ENCODE data around the gene ACSF3. TPM values are rescaled to one million over a fixed set of nuclear protein-coding genes. Genes with fewer than 3 reads are reported as not detected.
"Not testable (repeated sequence)": the region's sequence is repeated elsewhere in the genome, so short reads cannot be mapped to it uniquely, and the experiment has no call there.

ACSF3 gene
- total and polyA plus RNA-seq, 4 experiments from 2014 or later = 30.4 to 71.2 (median 50.0) TPM

DNA sequence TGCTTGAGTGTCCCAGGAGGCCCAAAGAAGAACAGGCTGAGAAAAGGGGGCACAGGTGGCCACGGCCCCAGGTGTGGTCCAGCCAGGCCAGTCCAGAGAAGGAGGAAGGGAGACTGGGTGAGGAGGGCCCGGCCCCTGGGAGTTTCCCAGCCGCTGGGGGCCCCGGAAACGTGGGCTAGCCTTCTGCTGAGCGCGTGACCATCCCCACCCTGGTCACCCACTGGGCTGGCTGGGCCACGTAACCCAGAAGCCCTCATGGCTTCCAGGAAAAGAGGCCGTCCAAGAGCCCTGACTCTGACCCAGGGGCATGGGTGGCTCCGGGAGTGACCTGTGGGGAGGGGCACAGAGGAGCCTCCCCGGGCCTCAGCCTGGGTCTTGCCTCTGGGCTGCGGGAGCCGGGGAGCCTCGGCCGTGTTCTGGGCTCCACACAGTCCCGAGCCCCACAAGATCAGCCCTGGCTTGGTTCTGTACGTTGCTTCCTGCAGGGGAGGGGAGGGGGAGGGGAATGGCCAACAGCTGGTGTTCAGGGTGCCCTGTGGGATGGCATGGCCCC is 29.8 kb upstream of the ACSF3 start:
- ChIA-PET POLR2A (ENCODE audit: partially characterized antibody) (no interaction called here), CTCF (ENCODE audit: partially characterized antibody) (no interaction called here)
- H3K9me3 Mint-ChIP-seq = peaks cover 0 to 1% (median 0%) of the 10 kb centered on the region in 8 donors
- H3K4me3 Mint-ChIP-seq = no peak overlapping the region
- H3K4me1 Mint-ChIP-seq = peaks cover 0 to 4% (median 1%) of the 10 kb centered on the region in 4 donors
- H3K36me3 Mint-ChIP-seq = no peaks in the 10 kb centered on the region
- H3K36me3 ChIP-seq (ENCODE audit: insufficient read depth, low read length) = no peaks in the 10 kb centered on the region
- H3K27me3 ChIP-seq (ENCODE audit: insufficient read depth, low read length) = no peaks in the 10 kb centered on the region
- no peak overlapping the region for H3K27ac Mint-ChIP-seq
- H3K9me3 ChIP-seq (ENCODE audit: control insufficient read depth in 1 of 2, low read length in 2 of 2) = no peaks in the 10 kb centered on the region
- H3K27me3 Mint-ChIP-seq = no peaks in the 10 kb centered on the region
- DNase-seq = no peak
- H3K4me1 ChIP-seq (ENCODE audit: insufficient read depth, low read length) = no peaks in the 10 kb centered on the region
- intact Hi-C loops (cut with micrococcal nuclease) = no loop called here
- H3K4me3 ChIP-seq (ENCODE audit: low read length in 2 of 2) = no peak overlapping the region
- no peak overlapping the region for H3K27ac ChIP-seq (ENCODE audit: low read depth, low read length)

DNA sequence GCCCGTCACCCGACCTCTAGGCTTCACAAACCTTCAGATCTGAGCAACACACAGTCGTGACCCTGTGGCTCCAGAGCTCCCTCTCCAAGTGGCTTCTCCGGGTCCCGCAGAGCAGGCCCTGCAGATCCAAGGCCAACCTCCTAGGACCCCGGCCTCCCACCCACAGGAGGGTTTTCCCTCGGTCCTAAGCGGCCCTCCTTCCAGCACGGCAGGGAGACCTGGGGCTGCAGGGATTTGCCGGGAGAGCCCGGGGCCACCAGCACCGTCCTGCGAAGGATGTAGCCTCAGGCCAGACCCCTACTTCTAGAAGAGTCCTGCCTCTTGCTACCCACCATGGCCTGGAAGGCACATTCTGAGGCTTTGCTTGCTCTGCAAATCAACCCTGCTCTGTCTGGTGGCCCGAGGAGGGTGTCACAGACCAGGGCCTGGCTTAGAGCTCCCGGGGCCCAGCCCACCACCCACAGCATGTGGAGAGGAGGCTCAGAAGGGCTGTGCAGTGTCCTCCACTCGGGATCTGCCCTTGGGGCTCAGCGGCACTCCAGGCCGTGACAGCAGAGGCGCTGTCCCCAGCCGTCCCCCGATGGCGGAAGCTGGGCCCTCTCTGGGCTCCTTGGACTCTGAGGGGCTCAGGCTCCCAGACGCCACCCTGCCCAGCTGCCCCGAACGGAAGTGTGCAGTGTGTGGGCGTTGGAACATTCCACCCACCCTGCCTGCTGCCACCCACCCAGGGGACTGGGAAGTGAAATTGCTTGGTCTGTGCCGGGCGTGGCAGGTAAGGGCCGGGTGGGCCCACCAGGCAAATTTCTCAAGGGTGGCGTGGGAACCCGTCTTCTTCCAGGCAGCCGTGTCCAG is 28.8 kb upstream of the ACSF3 start:
- ChIA-PET POLR2A (ENCODE audit: partially characterized antibody) (no interaction called here), CTCF (ENCODE audit: partially characterized antibody) (no interaction called here)
- intact Hi-C loops (cut with micrococcal nuclease) = no loop called here
- H3K4me3 Mint-ChIP-seq = no peak overlapping the region
- Histone ChIP-seq H3K4me1 (ENCODE audit: insufficient read depth, low read length) (no peaks in the 10 kb centered on the region), H3K27me3 (ENCODE audit: insufficient read depth, low read length) (no peaks in the 10 kb centered on the region), H3K27ac (ENCODE audit: low read depth, low read length) (no peak overlapping the region), H3K9me3 (ENCODE audit: control insufficient read depth in 1 of 2, low read length in 2 of 2) (no peaks in the 10 kb centered on the region), H3K36me3 (ENCODE audit: insufficient read depth, low read length) (no peaks in the 10 kb centered on the region), H3K4me3 (ENCODE audit: low read length in 2 of 2) (no peak overlapping the region)
- H3K36me3 Mint-ChIP-seq = no peaks in the 10 kb centered on the region
- no peaks in the 10 kb centered on the region for H3K9me3 Mint-ChIP-seq
- peaks cover 0 to 4% (median 1%) of the 10 kb centered on the region in 4 donors for H3K4me1 Mint-ChIP-seq
- no peaks in the 10 kb centered on the region for H3K27me3 Mint-ChIP-seq
- peak overlapping the region in 2 of 7 donors; percentile 10 to 18 for H3K27ac Mint-ChIP-seq
- DNase-seq = peak in 1 of 5 donors; percentile 15

DNA sequence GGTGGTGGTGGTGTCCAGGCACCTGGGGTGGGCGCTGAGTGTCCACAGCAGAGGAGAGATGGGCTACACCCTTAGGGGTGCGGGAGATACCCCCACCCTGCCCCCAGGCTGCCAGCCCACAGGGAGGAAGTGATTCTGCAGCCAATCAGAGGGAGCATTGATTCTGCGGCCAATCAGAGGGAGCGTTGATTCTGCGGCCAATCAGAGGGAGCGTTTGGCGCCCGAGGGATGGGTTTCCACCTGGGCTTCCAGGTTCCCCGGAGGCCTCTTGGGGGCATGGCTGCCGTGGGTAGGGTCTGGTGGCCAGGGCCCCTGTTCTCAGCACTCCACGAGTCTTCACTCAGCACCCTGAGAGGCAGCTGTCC is 28.2 kb upstream of the ACSF3 start:
- no peaks in the 10 kb centered on the region for H3K27me3 Mint-ChIP-seq

DNA sequence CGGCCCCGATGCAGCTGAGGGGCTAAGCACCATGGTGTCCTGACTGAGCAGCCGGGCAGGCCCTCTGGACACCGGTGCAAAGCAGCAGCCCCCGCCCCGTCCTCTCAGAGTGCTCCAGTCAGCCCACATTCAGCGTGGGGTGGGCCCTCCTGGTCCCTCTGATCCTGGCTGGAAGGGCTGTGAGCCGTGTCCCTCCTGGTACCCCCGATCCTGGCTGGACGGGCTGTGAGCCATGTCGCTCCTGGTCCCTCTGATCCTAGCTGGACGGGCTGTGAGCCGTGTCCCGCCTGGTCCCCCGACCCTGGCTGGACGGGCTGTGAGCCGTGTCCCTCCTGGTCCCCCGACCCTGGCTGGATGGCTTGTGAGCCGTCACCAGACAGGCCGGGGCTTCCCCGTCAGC is 26.9 kb upstream of the ACSF3 start:
- intact Hi-C loops (cut with micrococcal nuclease) = no loop called here
- H3K27me3 Mint-ChIP-seq = no peaks in the 10 kb centered on the region
- ChIA-PET CTCF (ENCODE audit: partially characterized antibody) (no interaction called here), POLR2A (ENCODE audit: partially characterized antibody) (no interaction called here)
- no peak overlapping the region for H3K27ac Mint-ChIP-seq
- Histone ChIP-seq H3K36me3 (ENCODE audit: insufficient read depth, low read length) (no peaks in the 10 kb centered on the region), H3K9me3 (ENCODE audit: control insufficient read depth in 1 of 2, low read length in 2 of 2) (no peaks in the 10 kb centered on the region), H3K27ac (ENCODE audit: low read depth, low read length) (no peak overlapping the region), H3K27me3 (ENCODE audit: insufficient read depth, low read length) (no peaks in the 10 kb centered on the region), H3K4me3 (ENCODE audit: low read length in 2 of 2) (no peak overlapping the region), H3K4me1 (ENCODE audit: insufficient read depth, low read length) (no peaks in the 10 kb centered on the region)
- no peaks in the 10 kb centered on the region for H3K9me3 Mint-ChIP-seq
- peaks cover 0 to 2% (median 0%) of the 10 kb centered on the region in 4 donors for H3K4me1 Mint-ChIP-seq
- H3K36me3 Mint-ChIP-seq = no peaks in the 10 kb centered on the region
- no peak overlapping the region for H3K4me3 Mint-ChIP-seq
- DNase-seq = no peak

More for the DNA sequence above, 28.2 kb upstream of the ACSF3 start:
- Mint-ChIP-seq H3K27ac (peak overlapping the region in 1 of 7 donors; percentile 10), H3K9me3 (no peaks in the 10 kb centered on the region), H3K4me1 (peaks cover 0 to 3% (median 1%) of the 10 kb centered on the region in 4 donors), H3K36me3 (no peaks in the 10 kb centered on the region), H3K4me3 (no peak overlapping the region)
- Histone ChIP-seq H3K4me3 (ENCODE audit: low read length in 2 of 2) (no peak overlapping the region), H3K36me3 (ENCODE audit: insufficient read depth, low read length) (no peaks in the 10 kb centered on the region), H3K27me3 (ENCODE audit: insufficient read depth, low read length) (no peaks in the 10 kb centered on the region), H3K27ac (ENCODE audit: low read depth, low read length) (no peak overlapping the region), H3K4me1 (ENCODE audit: insufficient read depth, low read length) (no peaks in the 10 kb centered on the region), H3K9me3 (ENCODE audit: control insufficient read depth in 1 of 2, low read length in 2 of 2) (no peaks in the 10 kb centered on the region)
- intact Hi-C loops (cut with micrococcal nuclease) = no loop called here
- DNase-seq = no peak
- ChIA-PET CTCF (ENCODE audit: partially characterized antibody) (no interaction called here), POLR2A (ENCODE audit: partially characterized antibody) (no interaction called here)

DNA sequence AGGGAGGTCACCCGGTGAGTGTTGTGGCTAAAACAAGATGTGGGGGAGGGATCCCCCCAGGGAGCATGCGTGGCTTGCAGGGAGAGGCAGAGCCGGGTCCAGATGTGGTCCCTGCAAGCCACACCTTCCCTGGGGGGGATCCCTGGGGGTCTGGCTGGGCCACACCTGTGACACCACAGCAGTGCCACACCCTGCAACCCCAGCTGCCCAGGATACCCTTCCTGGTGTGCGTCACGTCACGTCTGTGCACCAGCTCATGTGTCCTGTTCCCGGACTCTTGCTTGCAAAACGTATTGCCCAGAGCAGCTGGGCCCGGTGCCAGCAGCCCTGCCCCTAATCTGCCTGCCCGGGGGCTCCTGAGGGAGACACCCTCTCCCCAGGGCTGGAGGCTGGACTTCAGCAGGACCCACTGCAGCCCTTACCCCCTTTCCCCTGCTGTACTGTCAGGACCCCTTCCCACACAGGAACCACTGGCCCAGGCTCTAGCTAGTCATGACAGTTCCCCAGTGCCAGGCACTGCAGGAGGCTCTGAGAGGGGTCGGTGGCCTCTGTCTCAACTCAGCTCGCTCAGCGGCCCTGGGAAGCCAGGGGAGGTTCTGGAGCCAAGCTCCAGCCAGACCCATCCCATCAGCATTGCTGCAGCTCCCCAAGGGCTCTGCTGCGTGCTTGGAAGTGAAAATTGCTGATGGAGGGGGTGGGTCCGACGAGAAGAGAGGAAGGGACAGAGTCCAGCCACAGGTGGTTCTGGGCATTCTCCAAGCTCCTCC is 25.8 kb upstream of the ACSF3 start:
- peak in 1 of 5 donors; percentile 26 for DNase-seq
- Mint-ChIP-seq H3K4me1 (peaks cover 0 to 2% (median 0%) of the 10 kb centered on the region in 4 donors), H3K4me3 (no peak overlapping the region), H3K36me3 (no peaks in the 10 kb centered on the region), H3K9me3 (no peaks in the 10 kb centered on the region), H3K27ac (peak overlapping the region in 1 of 7 donors; percentile 42), H3K27me3 (no peaks in the 10 kb centered on the region)
- ChIA-PET CTCF (ENCODE audit: partially characterized antibody) (no interaction called here), POLR2A (ENCODE audit: partially characterized antibody) (no interaction called here)
- intact Hi-C loops (cut with micrococcal nuclease) = no loop called here
- Histone ChIP-seq H3K4me3 (ENCODE audit: low read length in 2 of 2) (no peak overlapping the region), H3K27ac (ENCODE audit: low read depth, low read length) (no peak overlapping the region), H3K9me3 (ENCODE audit: control insufficient read depth in 1 of 2, low read length in 2 of 2) (no peaks in the 10 kb centered on the region), H3K4me1 (ENCODE audit: insufficient read depth, low read length) (no peaks in the 10 kb centered on the region), H3K27me3 (ENCODE audit: insufficient read depth, low read length) (no peaks in the 10 kb centered on the region), H3K36me3 (ENCODE audit: insufficient read depth, low read length) (no peaks in the 10 kb centered on the region)

DNA sequence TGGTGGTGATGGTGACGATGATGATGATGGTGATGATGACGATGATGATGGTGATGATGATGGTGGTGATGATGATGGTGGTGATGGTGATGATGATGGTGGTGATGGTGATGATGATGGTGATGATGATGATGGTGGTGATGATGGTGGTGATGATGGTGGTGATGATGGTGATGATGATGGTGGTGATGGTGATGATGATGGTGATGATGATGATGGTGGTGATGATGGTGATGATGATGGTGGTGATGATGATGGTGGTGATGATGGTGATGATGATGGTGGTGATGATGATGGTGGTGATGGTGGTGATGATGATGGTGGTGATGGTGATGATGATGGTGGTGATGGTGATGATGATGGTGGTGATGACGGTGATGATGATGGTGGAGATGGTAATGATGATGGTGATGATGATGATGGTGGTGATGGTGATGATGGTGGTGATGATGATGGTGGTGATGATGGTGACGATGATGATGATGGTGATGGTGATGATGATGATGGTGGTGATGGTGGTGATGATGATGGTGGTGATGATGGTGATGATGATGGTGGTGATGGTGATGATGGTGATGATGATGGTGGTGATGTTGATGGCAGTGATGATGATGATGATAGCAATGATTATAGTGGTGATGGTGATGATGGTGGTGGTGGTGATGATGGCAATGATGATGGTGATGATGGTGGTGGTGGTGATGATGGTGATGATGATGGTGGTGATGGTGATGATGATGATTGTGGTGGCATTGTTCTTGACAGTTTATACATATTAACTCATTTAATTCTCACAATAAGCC is 24.6 kb upstream of the ACSF3 start:
- DNase-seq; POLR2A ChIA-PET (ENCODE audit: partially characterized antibody); H3K36me3 Mint-ChIP-seq; H3K4me3 ChIP-seq (ENCODE audit: low read length in 2 of 2); H3K4me3 Mint-ChIP-seq; H3K27ac ChIP-seq (ENCODE audit: low read depth, low read length); CTCF ChIA-PET (ENCODE audit: partially characterized antibody); H3K4me1 Mint-ChIP-seq; intact Hi-C loops (cut with micrococcal nuclease); H3K27me3 Mint-ChIP-seq; H3K27me3 ChIP-seq (ENCODE audit: insufficient read depth, low read length); H3K9me3 ChIP-seq (ENCODE audit: control insufficient read depth in 1 of 2, low read length in 2 of 2); H3K27ac Mint-ChIP-seq; H3K4me1 ChIP-seq (ENCODE audit: insufficient read depth, low read length); H3K9me3 Mint-ChIP-seq; H3K36me3 ChIP-seq (ENCODE audit: insufficient read depth, low read length): not testable (repeated sequence)

DNA sequence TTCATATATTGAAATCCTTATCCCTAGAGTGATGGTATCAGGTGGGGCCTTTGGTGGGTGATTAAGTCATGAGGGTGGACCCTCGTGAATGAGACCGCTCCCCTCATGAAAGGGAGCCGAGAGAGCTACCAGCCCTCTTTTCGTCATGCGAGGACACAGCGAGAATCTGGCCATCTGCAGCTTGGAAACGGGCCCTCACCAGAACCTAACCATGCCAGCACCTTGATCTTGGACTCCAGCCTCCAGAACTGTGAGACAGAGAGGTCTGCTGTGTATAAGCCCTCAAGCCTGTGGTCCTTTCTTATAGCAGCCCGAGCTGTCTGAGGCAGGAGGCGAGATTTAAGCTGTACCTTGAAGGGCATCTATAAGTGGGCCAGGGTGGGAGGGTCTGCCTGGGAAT is 23.7 kb upstream of the ACSF3 start:
- ChIA-PET POLR2A (ENCODE audit: partially characterized antibody) (no interaction called here), CTCF (ENCODE audit: partially characterized antibody) (no interaction called here)
- Mint-ChIP-seq H3K27me3 (no peaks in the 10 kb centered on the region), H3K4me1 (peaks cover 0 to 2% (median 0%) of the 10 kb centered on the region in 4 donors), H3K27ac (no peak overlapping the region), H3K4me3 (no peak overlapping the region), H3K36me3 (no peaks in the 10 kb centered on the region), H3K9me3 (no peaks in the 10 kb centered on the region)
- H3K27me3 ChIP-seq (ENCODE audit: insufficient read depth, low read length) = no peaks in the 10 kb centered on the region
- H3K4me3 ChIP-seq (ENCODE audit: low read length in 2 of 2) = no peak overlapping the region
- H3K36me3 ChIP-seq (ENCODE audit: insufficient read depth, low read length) = no peaks in the 10 kb centered on the region
- intact Hi-C loops (cut with micrococcal nuclease) = no loop called here
- DNase-seq = peak in 1 of 5 donors; percentile 2
- H3K9me3 ChIP-seq (ENCODE audit: control insufficient read depth in 1 of 2, low read length in 2 of 2) = no peaks in the 10 kb centered on the region
- H3K27ac ChIP-seq (ENCODE audit: low read depth, low read length) = no peak overlapping the region
- H3K4me1 ChIP-seq (ENCODE audit: insufficient read depth, low read length) = no peaks in the 10 kb centered on the region

All from CD4-positive, alpha-beta memory T cell (primary cell).